HUES64 (cell line): ENCODE data around the gene DOCK4.

Source experiments
- H3K27ac ChIP-seq: 2 replicates; pipeline ENCODE4 v1.7.0; 2013; ENCODE audit warnings: low read depth, low read length, inconsistent platforms
- H3K27me3 ChIP-seq: 2 replicates; pipeline ENCODE4 v1.6.1; 2013; ENCODE audit warnings: mild to moderate bottlenecking, low read length; ENCODE audit not compliant: insufficient read depth
- H3K36me3 ChIP-seq: 2 replicates; pipeline ENCODE4 v1.6.1; 2013; ENCODE audit warnings: mild to moderate bottlenecking, low read length; ENCODE audit not compliant: insufficient read depth
- H3K4me1 ChIP-seq: 2 replicates; pipeline ENCODE4 v1.6.1; 2013; ENCODE audit warnings: mild to moderate bottlenecking, low read length, moderate library complexity; ENCODE audit not compliant: insufficient read depth
- H3K4me3 ChIP-seq: 2 replicates; pipeline ENCODE4 v1.5.1; 2013; ENCODE audit warnings: mild to moderate bottlenecking, low read length, moderate library complexity
- H3K9ac ChIP-seq: 2 replicates; pipeline ENCODE4 v1.6.1; 2013; ENCODE audit warnings: mild to moderate bottlenecking, low read depth, low read length
- H3K9me3 ChIP-seq: 2 replicates; pipeline ENCODE4 v1.6.1; 2013; ENCODE audit warnings: low read depth, low read length; ENCODE audit not compliant: insufficient read depth
- WGBS: fragments of 150-250, 120-280 bp; methylation state at CpG from one replicate; pipeline ENCODE4 v1.1.7; 2013; ENCODE audit warnings: missing lambda C conversion rate; 5-methylcytosine and 5-hydroxymethylcytosine counted together

Gene DOCK4

DNA sequence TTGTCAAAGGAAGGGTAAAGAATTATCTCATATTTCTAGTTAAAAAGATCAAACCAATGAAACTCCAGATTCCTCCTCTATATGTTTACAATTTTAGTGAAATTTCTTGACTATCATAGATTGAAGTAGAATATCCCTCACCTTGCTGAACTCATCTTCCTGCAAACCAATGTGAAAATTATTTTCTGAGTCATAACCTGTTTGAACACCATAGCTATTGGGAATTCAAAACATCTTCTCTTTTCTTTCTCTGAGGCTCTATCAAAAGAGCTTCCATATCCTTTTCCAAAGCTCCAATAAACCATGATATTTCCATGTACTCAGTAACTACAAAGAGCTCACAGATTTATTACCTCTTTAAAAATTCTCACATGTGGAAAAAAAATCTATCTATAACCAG is 134.3 kb downstream of the DOCK4 start:
- Histone ChIP-seq H3K27ac (no peak overlapping the region), H3K9me3 (no peaks in the 10 kb centered on the region), H3K9ac (no peak overlapping the region), H3K36me3 (no peaks in the 10 kb centered on the region), H3K27me3 (no peaks in the 10 kb centered on the region), H3K4me3 (no peak overlapping the region), H3K4me1 (peaks cover 3% of the 10 kb centered on the region)

DNA sequence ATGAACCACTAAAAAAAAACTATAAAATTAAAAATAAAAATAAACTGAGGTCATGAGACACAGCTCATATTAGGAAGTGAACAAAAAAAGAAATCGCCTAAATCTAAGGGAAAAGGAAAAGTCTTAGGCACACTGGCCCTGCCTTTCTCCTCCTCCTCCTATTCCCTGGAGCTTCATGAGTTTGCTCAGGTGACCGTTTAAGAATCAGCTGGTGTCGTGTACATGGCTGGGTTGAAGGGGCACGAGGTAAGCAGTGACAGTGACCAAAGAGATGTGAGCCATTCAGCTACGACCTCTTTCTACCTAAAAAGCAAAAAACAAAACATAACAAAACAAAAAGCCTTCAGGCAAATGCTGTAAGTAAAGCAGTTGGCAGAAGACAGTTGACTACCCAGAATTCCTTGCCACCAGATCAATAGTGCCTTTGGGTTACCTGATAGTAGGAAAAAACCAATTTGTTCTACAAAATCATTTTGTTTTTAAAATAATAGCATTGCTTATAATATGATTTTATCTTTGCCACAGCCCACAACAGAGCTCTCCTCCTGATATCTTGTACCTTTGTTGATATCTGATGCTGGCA is 135.4 kb downstream of the DOCK4 start:
- Histone ChIP-seq H3K27ac (no peak overlapping the region), H3K4me1 (peaks cover 3% of the 10 kb centered on the region), H3K36me3 (no peaks in the 10 kb centered on the region), H3K4me3 (no peak overlapping the region), H3K27me3 (no peaks in the 10 kb centered on the region), H3K9ac (no peak overlapping the region), H3K9me3 (no peaks in the 10 kb centered on the region)
- 75% methylated on average over 5 of the region's 5 CpGs for WGBS

DNA sequence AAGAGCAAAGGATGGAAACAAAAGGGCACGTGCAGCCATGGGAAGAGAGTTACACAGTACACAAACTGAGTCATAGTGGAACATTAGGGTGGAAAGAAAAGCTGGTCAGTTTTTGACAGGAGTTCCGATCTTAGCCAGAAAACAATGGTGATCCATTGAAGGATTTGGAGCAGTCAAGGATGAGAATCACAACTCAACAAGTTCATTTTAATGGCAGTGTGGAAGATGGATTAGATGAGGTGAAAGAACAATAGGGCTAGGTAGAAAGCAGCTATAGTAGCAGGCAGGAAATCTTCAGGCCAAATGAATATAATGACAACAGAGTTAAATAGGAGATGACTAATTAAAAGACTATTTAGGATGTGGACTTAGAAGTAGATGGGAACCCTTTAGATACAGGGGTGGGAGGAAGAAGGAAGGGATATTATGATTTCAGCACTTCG is 136.3 kb downstream of the DOCK4 start:
- no peaks in the 10 kb centered on the region for H3K36me3 ChIP-seq
- no peaks in the 10 kb centered on the region for H3K27me3 ChIP-seq
- H3K27ac ChIP-seq: no peak overlapping the region
- H3K4me1 ChIP-seq: peaks cover 3% of the 10 kb centered on the region; the same call in 1 of the 2 replicates
- 94% methylated on average over 3 of the region's 3 CpGs for WGBS
- no peak overlapping the region for H3K4me3 ChIP-seq
- H3K9me3 ChIP-seq: no peaks in the 10 kb centered on the region
- H3K9ac ChIP-seq: no peak overlapping the region

DNA sequence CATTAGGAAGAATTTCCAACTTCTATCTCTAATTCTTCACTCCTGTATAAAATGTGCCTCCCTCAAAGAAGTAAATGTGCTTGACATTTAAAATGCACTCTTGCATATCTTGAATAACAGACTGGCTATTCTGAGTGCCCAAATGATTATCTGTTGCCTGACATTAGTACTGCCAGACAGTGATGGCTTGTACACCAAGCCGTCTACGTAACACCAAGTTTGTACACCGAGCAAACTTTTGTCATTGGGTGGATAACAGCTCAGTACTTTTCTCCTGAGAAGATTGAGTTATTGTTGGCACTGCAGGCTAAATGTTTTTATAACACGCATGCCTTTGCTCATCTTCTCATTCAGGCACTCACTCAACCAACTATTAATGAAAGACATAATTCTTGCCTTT is 137.2 kb downstream of the DOCK4 start:
- peaks cover 3% of the 10 kb centered on the region; the same call in 1 of the 2 replicates for H3K4me1 ChIP-seq
- no peaks in the 10 kb centered on the region for H3K9me3 ChIP-seq
- H3K9ac ChIP-seq: no peak overlapping the region
- H3K27ac ChIP-seq: no peak overlapping the region
- H3K4me3 ChIP-seq: no peak overlapping the region
- H3K27me3 ChIP-seq: no peaks in the 10 kb centered on the region
- no peaks in the 10 kb centered on the region for H3K36me3 ChIP-seq
- WGBS: 92% methylated on average over 3 of the region's 4 CpGs

DNA sequence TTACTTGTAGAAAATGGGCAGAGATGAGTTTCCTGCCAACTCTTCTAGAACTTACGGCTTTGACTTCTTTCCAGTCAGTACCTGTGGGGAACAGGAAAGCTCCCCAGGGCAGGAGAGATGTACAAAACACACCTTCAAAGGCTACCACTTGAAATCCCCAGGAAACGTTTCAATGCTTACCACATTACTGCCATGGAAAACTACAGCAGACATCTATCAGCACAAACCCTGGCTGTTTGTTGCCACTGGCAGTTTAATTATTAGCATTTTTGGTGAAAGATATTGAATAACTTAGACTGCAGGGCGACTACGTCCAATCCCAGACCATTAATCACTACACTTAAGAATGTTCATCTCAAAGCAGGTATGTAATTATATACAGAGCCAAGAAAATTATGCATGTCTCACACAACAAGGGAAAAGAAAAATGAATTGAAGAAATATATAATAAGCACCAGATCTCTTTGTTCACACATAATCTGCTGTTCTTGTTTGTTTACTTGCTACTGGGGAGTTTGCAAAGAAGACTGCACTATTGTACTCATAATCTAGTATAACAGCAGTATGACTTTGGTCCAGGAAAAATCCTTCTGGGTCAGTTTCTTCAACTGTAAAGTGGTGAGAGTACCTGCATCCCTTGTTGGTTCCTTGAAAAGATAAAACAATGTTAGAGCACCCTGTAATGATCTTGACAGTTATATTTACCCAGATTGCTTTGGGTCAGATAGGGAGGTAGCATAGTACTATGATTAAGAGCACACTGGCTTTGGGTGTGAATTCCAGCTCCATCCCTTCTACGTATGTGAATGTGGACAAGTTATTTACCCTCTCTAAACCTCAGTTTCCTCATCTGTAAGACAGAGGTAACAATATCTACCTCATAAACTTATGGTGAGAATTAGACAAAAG is 138.3 kb downstream of the DOCK4 start:
- no peak overlapping the region for H3K9ac ChIP-seq
- 85% methylated on average over 3 of the region's 5 CpGs for WGBS
- H3K9me3 ChIP-seq: no peaks in the 10 kb centered on the region
- no peak overlapping the region for H3K27ac ChIP-seq
- no peaks in the 10 kb centered on the region for H3K27me3 ChIP-seq
- H3K4me3 ChIP-seq: no peak overlapping the region
- no peaks in the 10 kb centered on the region for H3K36me3 ChIP-seq
- peaks cover 3% of the 10 kb centered on the region; the same call in 1 of the 2 replicates for H3K4me1 ChIP-seq

DNA sequence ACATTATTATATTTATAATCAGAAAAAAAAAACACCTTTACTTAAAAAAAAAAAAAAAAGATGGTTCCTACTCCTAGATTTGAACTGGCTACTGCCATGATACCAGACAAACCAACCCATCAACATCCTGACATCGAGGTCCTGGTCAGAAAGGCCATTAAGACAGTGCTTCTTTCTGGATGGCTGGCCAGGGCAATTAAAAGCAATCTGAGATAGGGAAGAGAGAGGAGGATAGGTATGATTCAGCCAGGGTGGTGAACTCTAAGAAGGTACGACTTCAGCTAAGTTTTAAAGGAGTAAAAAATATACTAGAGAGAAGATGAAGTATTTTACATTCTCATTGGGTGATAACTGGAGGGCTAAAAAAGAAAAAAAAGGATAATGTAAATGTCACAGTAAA is 139.0 kb downstream of the DOCK4 start:
- H3K27me3 ChIP-seq: no peaks in the 10 kb centered on the region
- H3K9ac ChIP-seq: no peak overlapping the region
- no peaks in the 10 kb centered on the region for H3K9me3 ChIP-seq
- no peak overlapping the region for H3K27ac ChIP-seq
- H3K4me3 ChIP-seq: no peak overlapping the region
- H3K36me3 ChIP-seq: no peaks in the 10 kb centered on the region
- peaks cover 3% of the 10 kb centered on the region; the same call in 1 of the 2 replicates for H3K4me1 ChIP-seq
- 96% methylated on average over 2 of the region's 2 CpGs for WGBS

DNA sequence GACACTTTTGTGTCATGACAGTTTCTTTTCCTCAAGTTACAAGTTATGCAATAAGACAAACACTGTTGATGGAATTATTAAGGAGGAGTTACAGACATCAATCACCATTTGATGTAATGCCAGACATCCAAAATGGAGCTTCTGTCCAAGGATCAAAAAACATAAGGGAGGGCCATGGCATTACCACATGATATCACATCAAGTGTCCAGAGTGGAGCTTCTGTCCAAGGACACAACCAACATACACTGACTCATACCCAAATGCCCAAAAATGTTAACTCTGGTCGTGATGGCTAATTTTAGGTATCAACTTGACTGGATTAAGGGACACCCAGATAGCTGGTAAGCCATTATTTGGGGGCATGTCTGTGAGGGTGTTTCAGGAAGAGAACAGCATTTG is 140.4 kb downstream of the DOCK4 start:
- Histone ChIP-seq H3K4me1 (peaks cover 3% of the 10 kb centered on the region; the same call in 1 of the 2 replicates), H3K4me3 (no peak overlapping the region), H3K9me3 (no peaks in the 10 kb centered on the region), H3K36me3 (no peaks in the 10 kb centered on the region), H3K27ac (no peak overlapping the region), H3K27me3 (no peaks in the 10 kb centered on the region), H3K9ac (no peak overlapping the region)
- 100% methylated on average over 1 of the region's 1 CpG for WGBS

DNA sequence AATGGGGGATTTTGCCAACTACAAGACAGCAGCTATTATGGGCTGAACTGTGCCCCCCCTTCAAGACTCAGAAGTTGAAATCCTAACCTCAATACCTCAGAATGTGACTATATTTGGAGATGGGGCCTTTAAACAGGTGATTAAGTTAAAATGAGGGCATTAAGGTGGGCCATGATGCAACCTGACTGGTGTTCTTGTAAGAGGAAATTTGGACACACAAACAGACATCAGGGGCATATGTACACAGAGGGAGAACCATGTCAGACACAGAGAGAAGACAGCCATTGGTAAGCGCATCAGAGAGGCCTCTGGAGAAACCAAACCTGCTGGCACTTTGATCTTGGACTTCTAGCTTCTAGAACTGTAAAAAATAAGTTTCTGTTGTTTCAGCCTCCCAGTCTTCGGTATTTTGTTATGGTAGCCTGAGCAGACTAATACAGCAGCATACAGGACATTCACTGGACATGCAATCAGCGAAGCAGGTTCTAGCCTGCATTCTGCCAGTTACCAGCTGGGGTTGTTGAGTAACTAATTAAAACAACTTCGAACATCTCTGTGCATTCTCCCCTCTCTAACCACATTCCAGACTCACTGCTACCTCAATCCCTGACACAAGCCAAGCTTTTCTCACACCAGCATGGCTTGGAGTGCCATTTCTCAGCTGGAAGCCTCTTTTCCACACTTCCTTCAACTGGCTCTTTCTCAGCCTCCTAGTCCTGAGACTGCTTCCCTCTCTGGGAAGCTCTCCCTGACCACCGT is 141.4 kb downstream of the DOCK4 start:
- peaks cover 3% of the 10 kb centered on the region; the same call in 1 of the 2 replicates for H3K4me1 ChIP-seq
- H3K9ac ChIP-seq: no peak overlapping the region
- no peaks in the 10 kb centered on the region for H3K27me3 ChIP-seq
- H3K9me3 ChIP-seq: no peaks in the 10 kb centered on the region
- H3K27ac ChIP-seq: no peak overlapping the region
- WGBS: 92% methylated on average over 5 of the region's 5 CpGs
- H3K4me3 ChIP-seq: no peak overlapping the region
- no peaks in the 10 kb centered on the region for H3K36me3 ChIP-seq

DNA sequence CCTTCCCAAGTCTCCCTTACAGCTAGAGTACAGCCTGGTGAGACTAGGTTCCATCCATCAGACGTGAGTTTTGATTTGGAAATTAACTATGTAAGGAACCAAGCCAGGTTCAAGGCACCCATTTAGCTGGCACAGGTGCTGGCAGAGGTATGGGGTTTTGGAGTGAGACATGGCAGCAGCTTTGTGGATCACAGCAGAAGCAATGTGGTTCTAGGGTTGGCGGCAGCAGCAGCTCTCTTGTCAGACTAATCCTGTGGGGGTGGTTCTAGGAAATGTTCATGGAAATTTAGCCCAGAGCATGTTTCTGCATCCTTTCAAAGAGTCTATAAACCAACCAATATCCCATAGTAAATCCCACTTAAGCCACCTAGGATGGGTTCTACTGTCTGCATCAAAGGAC is 142.2 kb downstream of the DOCK4 start:
- Histone ChIP-seq H3K4me3 (no peak overlapping the region), H3K27me3 (no peaks in the 10 kb centered on the region), H3K9me3 (no peaks in the 10 kb centered on the region), H3K9ac (no peak overlapping the region), H3K27ac (no peak overlapping the region), H3K4me1 (peaks cover 3% of the 10 kb centered on the region; the same call in 1 of the 2 replicates), H3K36me3 (no peaks in the 10 kb centered on the region)
- WGBS: 91% methylated on average over 2 of the region's 2 CpGs

DNA sequence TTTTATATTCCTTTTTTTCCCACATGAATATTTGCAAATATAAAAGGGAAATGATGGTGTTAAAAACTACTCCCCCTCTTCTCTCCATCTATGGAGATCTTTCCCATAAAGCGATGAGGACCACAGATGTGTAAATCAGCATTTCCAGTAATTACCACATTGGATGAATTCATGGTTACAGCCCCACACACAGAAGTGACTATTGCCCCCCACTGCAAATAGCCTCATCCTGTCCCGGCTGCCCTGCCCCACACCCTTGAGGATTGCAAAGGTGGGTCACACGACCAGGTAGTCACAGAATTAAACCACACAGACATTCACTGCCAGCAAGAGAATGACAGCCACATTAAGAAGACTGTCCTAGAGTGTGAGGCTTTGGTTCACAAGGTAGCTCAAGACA is 145.1 kb downstream of the DOCK4 start:
- 89% methylated on average over 3 of the region's 3 CpGs for WGBS
- no peaks in the 10 kb centered on the region for H3K36me3 ChIP-seq
- H3K27ac ChIP-seq: no peak overlapping the region
- H3K4me1 ChIP-seq: no peaks in the 10 kb centered on the region
- no peaks in the 10 kb centered on the region for H3K27me3 ChIP-seq
- H3K9me3 ChIP-seq: no peaks in the 10 kb centered on the region
- no peak overlapping the region for H3K4me3 ChIP-seq
- no peak overlapping the region for H3K9ac ChIP-seq

DNA sequence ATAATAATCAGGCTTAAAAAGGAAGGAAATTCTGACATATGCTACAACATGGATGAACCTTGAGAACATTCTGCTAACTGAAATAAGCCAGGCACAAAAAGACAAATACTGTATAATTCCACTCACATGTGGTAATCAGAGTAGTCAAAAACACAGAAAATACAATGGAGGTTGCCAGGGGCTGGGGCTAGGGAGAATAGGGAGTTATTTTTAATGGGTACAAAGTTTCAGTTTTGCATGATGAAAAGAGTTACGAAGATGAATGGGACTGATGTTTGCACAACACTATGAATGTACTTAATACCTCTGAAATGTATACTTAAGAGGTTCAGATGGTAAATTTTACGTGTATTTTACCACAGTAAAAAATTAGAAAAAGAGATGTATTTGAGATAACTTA is 145.6 kb downstream of the DOCK4 start:
- Histone ChIP-seq H3K9ac (no peak overlapping the region), H3K4me3 (no peak overlapping the region), H3K27me3 (no peaks in the 10 kb centered on the region), H3K36me3 (no peaks in the 10 kb centered on the region), H3K9me3 (no peaks in the 10 kb centered on the region), H3K27ac (no peak overlapping the region), H3K4me1 (no peaks in the 10 kb centered on the region)
- WGBS: 100% methylated on average over 1 of the region's 2 CpGs
